ENCODE results near the gene HOXB9.

- TF ChIP-seq CTCF (IDR thresholded peaks at IDR 0.05; ENCODE audit: low read length): no peak
- TF ChIP-seq EZH2 (IDR thresholded peaks at IDR 0.05; ENCODE audit: borderline replicate concordance, low read length): no peak
Measured at GRCh38 chr17:48649741-48650140, 23.6 kb upstream of the HOXB9 start.

All from OCI-LY1 (cell line).